Erythroblast (primary cell): ENCODE data around the gene RIPOR2.

Experiments used
- GATA1 ChIP-seq: IDR thresholded peaks from 2 replicates; pipeline ENCODE4 v1.6.1; 2011; ENCODE audit warnings: low read depth, mild to moderate bottlenecking, control low read depth, low read length, moderate library complexity
- POLR2A ChIP-seq: IDR thresholded peaks from 2 replicates; pipeline ENCODE4 v1.6.1; 2011; ENCODE audit warnings: mild to moderate bottlenecking, low read length

DNA sequence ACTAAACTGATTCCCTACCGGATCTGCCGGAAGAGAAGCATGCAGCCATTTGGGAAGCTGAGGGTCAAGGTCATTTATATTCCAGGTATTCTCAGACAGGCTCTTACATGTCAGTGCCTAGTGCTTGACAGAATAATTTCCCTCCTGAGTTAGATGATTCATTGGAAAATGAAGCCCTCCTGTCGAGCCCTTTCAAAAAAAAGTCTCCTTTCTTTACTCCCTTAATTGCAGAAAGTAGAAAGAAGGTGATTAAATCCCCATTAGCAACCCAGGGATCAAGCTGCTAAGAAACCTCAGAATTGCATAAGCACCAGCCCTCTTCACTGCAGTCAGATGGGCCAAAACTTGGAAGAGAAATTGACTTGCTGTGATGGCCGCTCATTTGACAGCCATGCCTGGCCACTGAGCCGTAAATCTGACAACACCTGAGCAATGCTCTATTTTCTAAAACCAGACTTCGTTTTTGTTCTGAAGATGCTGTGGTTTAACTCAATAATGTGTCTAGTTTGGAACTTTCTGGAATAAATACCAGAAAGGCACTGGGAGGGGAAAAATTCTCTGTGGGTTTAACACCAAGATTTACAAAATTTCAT lies 76.1 kb downstream of the RIPOR2 start:
- TF ChIP-seq POLR2A = no peak
- no peak for TF ChIP-seq GATA1
